NCI-H526 (cell line): ENCODE data around the gene GLIS1.

Experiments used
- DNase-seq, 2 experiments: peaks; one replicate each; lab custom pipeline; 2025; lab: John Stamatoyannopoulos, UW

Gene GLIS1

DNA sequence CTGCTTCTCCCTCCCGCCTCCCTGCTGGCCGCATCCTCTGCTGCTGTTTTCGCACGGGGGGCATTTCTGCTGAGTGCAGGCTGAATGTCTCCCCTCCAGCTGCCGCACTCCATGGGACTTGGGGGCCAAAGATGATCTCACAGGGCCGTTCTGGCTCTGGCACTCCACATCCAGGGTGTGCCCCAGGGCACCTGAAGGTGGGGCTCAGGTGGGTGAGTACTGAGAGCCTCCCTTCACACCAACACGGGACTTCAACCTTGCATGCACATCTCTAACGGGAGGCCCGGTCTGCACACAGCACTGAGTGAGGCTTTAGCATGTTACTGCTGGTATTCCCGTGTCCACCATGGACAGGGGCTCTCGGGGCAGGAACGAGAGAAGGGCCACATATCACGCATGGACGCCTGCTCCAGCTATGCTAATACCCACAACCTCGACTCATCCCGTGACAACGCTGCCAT is 190.9 kb downstream of the GLIS1 start:
- DNase-seq, result no peak

DNA sequence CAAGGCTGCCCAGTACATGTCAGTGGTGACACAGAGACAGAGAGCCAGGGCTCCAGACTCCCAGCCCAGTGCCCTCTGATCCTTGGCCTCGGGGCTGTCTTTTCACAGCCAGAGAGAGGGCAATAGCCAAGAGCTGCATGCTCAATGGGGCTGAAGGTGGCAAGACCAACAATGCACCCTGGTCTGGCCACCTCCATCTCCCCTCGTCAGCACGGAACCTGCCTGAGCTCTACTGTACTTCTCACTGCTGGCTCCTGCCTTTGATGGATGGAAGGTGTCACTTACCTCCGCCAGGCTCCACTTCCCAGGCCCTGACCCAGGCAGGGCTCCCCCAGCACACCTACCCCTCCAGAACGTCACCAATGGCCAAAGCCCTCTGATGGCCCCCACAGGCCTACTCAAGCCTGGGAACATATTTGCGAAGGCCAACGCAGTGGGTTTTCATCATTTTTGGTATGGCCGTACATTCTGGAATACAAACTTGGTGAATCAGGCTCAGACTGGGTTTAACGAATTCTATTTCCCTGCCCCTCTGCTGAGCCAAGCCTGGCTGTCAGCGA is 191.7 kb downstream of the GLIS1 start:
- no peak for DNase-seq

DNA sequence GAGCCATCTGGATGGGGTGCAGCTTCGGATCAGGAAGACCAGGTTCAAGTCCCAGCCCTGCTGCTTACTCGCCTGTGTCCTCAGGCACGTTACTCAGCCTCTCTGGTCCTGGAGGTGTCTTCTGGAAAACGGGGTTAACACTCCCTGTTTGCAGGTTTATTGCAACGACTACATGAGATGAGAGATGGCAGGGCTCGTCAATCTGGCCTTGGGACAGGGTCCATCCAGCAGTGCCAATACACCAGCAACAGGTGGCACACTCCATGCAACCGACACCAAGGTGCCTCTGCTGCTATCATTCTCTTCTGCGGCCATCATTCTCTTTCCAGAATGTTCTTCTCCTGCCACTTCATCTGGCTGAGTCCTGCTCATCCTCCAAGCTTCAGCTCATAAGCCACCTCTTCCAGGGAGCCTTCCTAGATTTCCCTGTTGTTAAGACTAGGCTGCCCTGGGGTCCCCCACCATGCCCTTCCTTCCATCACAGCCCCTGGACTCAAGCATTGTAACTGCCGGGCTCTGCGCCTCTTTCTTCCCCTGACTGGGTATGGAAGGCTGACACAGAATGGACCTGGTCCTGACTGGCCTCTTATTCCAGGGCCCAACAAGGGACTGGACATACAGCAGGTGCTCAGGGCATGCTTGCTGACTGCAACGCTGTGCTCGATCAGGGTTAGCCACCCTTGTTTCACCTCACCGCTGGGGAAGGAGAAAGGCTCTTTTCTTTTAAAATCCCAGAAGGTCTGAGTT is 192.4 kb downstream of the GLIS1 start:
- DNase-seq, result no peak

DNA sequence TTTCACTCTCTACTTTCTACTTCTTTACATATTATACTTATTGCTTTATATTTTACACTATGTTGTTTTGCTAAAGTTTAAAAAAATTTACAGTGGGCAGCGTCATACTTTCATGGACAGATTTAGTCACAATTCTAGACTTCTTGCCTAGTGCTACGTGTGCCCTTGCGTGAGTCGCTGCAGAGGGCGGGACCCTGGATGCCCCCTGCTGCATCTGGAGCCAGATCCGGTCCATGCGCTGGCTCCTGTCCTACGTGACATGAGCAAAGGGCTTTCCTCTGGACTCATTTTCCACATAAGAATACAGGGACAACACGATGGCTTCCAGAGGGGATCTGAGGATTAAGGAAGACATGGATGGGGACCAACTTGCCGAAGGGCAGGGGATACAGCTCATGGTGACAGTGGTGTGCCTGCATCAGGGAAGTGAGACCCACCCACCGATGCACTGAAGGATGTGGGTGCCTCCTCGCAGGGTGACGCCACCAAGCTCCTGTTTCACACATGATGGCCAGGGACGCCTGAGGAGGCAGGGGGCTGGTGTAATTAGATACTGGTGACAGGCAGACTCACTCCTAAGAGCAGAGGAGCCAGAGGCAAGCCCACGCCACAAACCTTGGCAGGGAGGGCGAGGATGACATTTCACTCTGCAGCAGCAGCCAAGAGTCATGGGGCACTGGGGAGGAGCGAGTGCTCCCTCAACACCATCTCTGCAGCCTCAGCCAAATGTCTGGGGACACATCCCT is 193.1 kb downstream of the GLIS1 start:
- DNase-seq, result no peak

DNA sequence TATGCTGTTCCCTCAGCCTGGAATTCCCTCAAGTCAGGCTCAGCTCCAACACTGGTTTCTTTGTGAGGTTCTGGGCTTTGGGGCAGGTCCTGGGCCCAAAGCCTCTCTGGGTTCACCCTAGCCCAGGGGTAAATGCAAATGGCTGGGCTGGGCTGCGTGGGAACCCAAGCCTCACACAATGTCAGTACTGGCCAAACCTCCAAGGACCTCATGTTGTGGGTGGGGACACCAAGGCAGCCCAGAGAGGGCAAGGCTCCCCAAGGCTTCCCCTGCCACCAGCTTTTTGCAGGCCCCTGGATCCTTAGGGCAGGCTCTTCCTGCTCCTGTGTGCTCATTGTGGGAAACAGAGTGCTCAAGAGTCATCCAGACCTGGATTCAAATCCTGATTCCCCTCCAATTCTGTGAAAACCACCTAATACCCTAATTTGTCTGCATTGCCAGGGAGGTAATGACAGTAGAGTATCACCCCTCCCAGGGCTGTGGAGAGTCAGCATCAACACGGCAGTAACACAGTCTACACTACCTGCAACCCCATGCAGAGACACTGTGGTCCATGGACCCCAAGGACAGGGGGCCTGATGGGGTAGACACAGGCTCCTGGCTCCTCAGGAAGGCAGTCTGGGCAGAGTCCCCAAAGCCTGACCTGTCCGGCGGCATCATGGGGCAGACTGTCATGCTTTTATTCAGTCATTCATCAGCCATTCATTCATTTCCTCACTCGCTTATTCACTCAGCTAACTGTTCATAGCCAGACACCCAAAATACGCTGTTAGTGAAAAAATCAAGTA is 194.0 kb downstream of the GLIS1 start:
- no peak for DNase-seq

DNA sequence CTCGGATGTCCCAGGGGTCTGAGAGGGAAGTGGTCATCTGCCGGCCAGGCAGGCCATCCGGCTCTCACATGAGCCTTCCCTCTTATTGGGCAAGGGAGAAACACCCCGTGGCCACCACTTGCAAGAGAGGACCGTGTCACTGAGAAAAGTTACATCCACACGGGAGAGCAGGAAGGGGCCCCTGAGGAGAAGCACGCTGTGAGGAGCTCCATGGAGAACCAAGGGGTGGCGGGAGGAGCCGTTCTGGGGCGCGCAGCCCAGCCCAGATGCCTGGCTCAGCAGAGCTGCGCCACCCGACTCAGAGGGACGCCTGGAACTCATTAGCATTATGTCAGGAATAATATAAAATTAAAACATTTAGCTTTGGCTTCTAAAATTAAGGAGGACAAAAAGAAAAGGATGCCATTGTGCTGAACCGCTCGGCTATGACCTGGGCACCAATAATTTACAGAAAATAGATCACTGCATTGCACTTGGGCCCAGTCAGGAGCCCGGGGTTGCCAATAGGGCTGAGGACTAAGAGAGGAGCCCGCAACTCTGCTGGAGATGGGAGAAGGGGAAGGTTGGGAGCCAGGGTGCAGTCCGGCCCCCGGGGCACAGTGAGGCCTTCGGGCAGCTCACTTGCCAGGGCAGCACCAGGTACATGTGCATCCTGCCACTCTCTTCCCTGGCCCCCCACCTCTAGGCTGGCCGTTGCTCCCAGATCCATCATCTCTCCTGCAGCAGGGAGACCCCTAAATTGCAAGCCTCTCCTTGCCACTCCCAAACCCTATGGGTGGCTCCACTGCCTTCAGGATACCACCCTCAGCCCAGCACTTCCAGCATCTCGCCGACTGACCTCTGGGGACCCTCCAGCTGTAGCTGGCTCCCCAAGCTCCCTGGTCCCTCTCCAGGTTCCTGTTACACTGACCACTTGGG is 194.9 kb downstream of the GLIS1 start:
- no peak for DNase-seq

DNA sequence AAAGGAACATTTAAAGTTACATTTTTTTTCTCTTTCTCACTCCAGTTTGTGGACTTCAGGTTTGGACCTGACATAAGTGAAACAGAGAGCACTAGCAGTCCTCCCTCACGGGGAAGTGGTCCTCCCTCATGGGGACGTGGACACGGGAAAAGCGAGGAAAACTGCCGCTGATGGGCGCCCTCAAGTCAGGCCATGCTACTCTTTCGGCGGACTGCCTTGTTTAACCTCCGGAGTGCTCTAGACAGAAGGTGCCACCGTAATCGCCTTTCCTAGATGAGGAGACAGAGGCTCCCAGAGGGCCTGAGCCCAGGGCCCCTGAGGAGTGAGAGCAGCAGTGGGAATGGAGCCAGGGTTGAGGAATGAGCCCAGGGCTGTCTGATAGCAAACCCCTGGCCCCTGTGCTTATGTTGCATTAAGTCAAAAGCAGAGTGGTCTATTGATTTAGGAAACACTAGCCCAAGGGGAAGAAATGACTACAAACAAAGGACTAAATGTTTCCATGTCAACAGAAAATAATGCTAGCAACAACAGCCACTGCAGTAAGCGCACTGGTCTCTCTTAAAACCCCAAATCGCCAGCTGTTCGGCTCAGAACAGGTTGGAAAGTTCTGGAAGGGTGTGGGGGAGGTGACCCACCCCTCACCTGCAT is 195.7 kb downstream of the GLIS1 start:
- no peak for DNase-seq

DNA sequence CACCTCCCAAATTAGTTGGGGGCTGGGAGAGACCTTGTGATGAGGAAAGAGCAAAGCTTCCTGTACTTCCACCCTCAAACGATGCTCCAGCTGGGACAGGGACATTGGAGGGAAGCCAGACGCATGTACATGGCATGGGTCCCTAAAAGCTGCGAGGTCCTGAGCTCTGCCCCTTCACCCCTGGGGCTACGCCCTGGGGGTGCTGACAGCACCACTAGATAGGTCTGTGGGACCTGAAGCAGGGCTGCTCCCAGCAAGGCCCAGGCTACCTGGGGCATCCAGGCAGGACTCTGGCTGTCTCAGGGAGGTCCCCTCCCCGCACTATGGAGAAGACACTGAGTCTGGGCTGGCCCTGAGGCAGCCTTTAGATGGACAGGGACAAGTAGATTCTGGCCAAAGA is 196.4 kb downstream of the GLIS1 start:
- no peak for DNase-seq

DNA sequence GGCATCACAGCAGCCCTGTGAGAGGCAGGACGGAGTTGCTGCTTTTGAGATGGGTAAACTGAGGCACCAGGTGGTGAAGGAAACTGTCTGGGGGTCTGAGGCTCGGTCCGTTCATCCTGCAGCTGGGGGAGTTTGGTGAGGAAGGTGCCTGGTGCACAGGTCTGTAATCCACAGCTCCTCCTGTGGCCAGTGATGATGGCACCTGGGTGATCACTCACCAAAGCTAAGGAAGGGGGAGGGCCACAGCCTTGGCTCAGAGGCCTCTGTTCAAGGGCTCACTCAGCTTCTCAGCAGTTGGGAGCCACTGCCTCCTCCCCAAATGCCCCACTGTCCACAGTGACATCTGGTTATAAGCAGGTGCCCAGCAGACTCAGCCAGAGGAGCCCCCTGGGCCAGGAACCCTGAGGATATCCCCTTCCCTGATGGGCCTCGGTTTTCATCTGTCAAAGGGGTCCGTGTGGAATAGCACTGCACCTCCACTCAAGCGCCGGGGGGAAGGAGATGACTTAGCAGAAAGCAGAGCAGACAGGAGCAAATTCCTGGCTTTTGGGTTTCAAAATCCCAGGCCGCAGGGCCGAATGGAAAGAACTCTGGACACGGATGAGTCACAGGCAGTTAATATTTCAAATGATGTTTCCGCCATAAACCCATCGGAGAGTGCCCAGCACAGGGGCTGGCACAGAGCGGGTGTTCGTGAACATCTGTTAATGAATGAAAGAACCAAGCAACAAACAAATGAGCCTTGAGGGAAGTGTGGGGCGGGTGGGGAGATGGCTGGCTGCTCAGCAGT is 197.0 kb downstream of the GLIS1 start:
- DNase-seq, result peak in 1 of 2 experiments; percentile 46

DNA sequence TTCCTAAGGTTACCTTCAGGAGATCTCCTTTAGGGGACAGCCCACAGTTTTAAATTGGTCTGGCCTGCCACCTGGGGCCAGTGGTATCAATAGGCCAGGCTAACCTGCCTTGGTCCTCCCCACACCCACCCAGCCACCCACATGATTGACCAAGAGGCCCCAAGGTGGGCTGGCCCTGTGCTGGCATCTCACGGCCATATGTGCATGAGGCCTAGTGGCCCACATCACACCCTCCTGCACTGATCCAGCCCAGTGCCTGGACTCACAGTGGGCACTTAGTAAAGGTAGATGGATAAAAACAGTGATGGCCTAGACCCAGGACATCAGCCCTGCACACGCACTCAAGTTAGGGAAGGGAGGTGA is 197.7 kb downstream of the GLIS1 start:
- no peak for DNase-seq

DNA sequence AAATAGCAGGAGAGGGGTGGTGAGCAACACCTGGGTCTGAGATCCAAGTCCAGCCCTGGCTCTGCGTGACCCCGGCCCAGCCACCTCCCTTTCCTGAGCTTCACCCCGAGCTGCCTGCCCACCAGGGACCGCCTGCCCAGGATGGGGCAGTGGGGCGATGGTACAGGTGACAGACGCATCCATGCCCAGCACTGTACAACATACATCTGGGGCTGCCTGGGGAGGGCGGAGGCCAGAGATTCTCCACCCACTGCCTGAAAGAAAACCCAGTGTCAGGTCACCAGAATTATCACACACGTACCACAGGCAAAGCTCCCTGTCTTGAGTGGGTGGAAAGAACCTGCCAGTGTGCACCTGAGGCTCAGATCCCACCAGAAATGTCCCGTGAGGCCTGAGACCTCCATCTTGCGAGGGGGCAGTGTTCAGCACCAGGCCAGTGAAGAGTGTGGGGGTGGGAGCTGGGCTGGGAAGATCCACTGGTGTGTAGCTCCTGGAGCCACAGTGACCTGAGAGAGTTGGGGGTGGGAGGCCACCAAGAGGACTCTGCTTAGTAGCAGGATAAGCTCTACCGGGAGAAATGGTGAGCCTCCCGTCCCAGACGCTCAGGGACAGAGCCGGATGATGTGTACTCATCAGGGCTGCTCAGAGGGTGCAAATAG is 198.2 kb downstream of the GLIS1 start:
- no peak for DNase-seq

DNA sequence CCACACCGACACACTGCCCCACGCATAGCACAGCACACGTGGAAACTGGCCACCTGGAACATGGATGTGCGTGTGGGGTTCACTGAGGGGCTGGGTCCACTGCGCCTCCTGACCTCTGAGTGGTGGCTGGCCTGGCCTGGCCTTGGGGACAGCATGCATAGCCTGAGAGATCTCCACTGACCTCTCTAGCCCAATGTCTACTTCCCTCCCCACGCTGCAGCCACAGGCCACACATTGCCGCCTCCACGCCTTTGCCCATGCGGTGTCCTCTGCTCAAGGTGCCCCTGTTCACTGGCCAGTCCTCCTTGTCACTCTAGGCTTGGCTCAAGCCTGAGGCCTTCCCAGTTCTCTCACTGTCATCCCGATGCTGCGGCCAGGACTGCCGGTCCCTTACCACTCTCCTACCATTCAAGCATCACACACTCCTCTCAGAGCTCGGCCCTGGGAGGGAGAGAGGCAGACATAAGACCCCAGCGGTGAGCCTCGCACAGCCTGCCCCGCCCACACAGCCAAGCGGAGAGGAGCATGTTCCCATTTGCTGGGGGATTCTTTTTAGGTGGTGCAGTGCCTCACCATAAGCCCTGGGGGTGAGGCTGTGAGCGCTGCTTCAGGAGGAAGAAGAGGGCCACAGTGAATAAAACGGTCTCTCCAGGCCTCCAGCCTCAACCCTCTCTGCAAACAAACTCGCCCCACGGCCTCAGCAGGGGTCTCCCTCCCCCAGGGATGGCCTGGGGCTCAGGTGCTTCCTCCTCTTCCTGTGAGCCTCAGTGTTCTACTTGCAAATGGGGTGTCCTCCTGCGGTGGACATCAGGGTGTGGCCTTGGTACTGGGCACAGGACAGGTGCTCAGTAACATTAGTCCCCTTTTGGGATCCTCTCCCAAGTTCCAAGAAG is 199.0 kb downstream of the GLIS1 start:
- no peak for DNase-seq

DNA sequence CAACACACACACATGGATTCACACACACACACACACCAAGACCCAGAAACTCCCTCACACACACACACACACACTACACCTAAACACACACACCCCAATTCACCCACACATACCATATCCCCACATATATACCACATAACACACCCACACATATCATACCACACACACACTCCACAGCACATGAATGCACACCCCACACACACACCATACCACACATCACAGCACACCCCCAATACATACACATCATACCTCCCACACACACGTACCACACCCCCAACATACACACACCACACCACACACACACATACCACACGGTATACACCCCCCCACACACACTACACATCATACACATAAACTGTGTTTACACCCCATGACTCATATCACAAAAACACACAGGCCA is 199.7 kb downstream of the GLIS1 start:
- DNase-seq, result no peak

DNA sequence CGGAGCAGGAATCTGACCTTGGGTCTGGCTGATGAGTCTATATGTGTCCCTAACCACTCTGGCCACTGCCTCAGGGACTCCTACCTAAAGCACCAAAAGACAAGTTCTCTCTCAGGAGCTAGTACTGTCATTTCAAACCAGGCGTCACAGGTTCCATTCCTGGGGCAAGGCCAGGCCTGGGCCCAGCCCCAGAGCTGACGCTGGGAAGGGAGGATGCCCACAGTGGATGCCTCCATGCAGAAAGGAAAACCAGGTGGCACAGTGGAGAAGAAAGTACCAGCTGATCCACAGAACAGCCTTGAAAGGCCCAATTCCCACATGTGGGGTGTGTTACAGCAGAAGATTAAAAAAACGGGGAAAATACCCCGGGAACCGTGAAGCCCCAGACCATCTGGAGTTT is 202.4 kb downstream of the GLIS1 start:
- DNase-seq, result no peak

DNA sequence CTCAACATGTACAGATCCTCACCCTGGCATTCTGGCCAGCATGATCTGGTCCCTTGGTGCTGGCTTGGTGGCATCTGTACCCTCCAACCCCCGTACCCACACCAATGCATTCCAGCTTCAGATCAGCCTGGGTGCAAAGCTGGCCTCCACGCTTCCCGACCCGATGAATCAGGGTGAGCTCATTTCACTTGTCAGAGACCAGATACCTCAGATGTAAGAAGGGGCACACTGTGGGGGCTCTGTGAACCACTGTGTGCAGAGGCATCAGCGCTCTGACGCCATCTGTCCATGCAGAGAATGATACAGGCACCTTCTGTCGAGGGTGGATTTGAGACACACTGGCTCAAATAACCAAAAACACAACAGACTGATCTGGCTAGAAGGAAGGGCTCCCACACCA is 203.1 kb downstream of the GLIS1 start:
- DNase-seq, result no peak

DNA sequence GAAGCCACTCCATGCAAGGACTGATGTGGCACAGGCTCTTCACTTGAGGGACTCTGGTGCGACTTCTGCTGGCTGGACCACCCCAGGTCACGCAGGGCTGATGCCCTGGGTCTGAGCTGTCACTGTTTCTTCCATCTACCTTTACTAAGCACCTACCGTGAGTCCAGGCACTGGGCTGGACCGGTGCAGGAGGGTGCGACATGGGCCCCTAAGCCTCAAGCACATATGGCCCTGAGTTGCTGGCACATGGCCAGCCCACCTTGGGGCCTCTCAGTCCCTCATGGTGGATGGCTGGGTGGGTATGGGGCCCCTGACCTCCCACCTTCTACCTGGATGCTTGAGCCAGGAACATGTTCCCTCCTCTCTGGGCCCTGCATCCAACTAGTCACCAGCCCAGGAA is 203.7 kb downstream of the GLIS1 start:
- no peak for DNase-seq

DNA sequence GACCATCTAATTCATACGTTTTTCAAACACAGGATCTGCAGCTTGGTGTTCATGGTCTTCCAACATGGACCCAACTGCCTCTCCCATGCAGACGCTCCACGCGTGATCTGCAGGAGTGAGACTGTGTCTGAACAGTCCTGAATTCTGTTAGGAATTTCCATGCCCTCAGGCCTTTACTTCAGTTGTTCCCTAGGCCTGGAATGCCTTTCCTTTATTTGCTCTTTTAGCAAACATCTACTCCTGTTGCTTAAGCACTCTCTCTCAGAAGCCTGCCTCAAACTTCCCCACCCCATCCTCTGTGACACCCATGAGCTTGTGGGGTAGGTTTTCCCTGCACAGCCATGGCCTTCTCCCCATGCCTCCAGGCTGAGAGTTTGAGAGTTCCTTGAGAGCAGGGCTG is 206.1 kb downstream of the GLIS1 start:
- no peak for DNase-seq

DNA sequence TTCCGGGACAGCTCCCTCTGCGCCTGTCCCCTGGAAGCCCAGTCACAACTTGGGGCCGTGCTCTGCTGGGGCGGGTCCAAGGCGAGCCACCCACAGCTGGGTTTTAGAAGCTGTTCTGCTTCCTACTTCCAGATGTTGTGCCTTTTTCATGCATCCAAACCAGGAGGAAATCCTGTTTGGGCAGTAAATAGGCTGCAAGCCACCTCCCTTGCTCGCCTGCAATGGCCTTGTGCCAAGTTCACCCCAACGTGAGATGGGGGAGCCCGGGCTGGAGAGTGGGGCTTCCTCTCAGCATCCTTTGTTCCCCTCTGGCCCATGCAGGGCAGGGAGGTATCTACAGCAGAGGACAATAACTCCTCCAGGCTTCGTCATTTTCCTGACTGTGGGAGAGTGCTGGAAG is 206.6 kb downstream of the GLIS1 start:
- no peak for DNase-seq

DNA sequence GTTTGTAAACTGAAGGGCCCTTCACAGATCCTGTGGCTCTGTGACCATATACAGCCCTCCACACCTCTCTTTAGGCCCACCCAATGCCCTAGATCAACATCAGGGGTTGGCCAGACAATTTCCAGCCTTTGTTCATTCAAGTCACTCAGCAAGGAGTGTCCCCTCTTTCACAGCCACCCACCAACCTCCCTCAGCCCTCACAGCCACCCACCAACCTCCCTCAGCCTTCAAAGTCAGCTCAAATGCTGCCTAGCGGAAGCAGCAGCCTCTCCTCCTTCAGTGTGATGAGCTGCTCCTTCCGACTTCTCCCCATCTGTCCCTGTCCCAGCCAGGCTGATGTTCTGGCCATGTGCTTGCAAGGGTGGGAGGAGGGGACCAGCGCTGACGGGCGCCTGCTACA is 208.4 kb downstream of the GLIS1 start:
- no peak for DNase-seq
